PC-9 (cell line): Measurements from ENCODE around the gene HMBS.

Source experiments
- CTCF ChIP-seq: fragments of 200-600 bp; sonication (generic); conservative IDR thresholded peaks from 2 replicates; pipeline ENCODE4 v1.6.1; 2017; ENCODE audit warnings: mixed run types, antibody characterized with exemption, mild to moderate bottlenecking, moderate library complexity
- EZH2 ChIP-seq: fragments of 200-600 bp; sonication (generic); IDR thresholded peaks from 2 replicates; pipeline ENCODE4 v1.8.0; 2017; ENCODE audit warnings: antibody characterized with exemption, low read depth

- TF ChIP-seq CTCF (no peak), EZH2 (no peak)
These were observed 26.8 kb downstream of the HMBS start for GRCh38 chr11:119111361-119111925.
